Measurements from ENCODE around the gene MYO9B. TPM values are rescaled to one million over a fixed set of nuclear protein-coding genes. Genes with fewer than 3 reads are reported as not detected.
A peak's percentile ranks its signal among the peaks of the same experiment; 100 is the strongest.

Gene MYO9B
- polyA plus RNA-seq, 3 donors, result 5.9 to 366 (median 7.5) TPM

GRCh38 chr19:17109300-17109699 lies 33.7 kb downstream of the MYO9B start:
- peaks cover 10% of the 10 kb centered on the region for H4K20me1 ChIP-seq (ENCODE audit: insufficient read depth, low read length)
- intact Hi-C loops (cut with micrococcal nuclease), result no loop called here
- Mint-ChIP-seq H3K36me3 (peaks cover 75 to 87% of the 10 kb centered on the region in 2 donors), H3K27me3 (ENCODE audit: low read depth in 3 of 3) (peaks cover 0 to 4% (median 2%) of the 10 kb centered on the region in 3 donors), H3K9me3 (no peaks in the 10 kb centered on the region), H3K4me1 (peaks cover 93% of the 10 kb centered on the region), H3K27ac (peak overlapping the region; percentile 98 to 99 (median 99)), H3K4me3 (peak overlapping the region; percentile 75 to 88)
- no peaks in the 10 kb centered on the region for H3K9me3 ChIP-seq (replicated peaks in 1 of 2; ENCODE audit: control insufficient read depth in 1 of 2, insufficient read depth in 1 of 2, low read length in 2 of 2)
- H3K4me1 ChIP-seq (ENCODE audit: control insufficient read depth in 1 of 2, insufficient read depth in 2 of 2, low read length in 2 of 2), result peaks cover 98 to 99% of the 10 kb centered on the region in 2 donors
- peak overlapping the region; percentile 77 for H3K4me2 ChIP-seq (replicated peaks; ENCODE audit: extremely low read depth, low read length, poor library complexity, severe bottlenecking)
- no peaks in the 10 kb centered on the region for H3K27me3 ChIP-seq (ENCODE audit: control insufficient read depth in 2 of 2, insufficient read depth in 2 of 2, low read length in 2 of 2)
- H3K79me2 ChIP-seq (ENCODE audit: insufficient read depth, low read length), result peaks cover 92% of the 10 kb centered on the region
- H3K4me3 ChIP-seq (replicated peaks in 1 of 3; ENCODE audit: low read depth in 2 of 3, low read length in 3 of 3), result peak overlapping the region; percentile 29 to 71 (median 35)
- H3K27ac ChIP-seq (ENCODE audit: low read depth in 1 of 2, low read length in 2 of 2), result peak overlapping the region; percentile 95
- H3K36me3 ChIP-seq (replicated peaks in 1 of 2; ENCODE audit: control insufficient read depth in 1 of 2, insufficient read depth in 2 of 2, low read length in 2 of 2), result peaks cover 18 to 42% of the 10 kb centered on the region in 2 donors
- peak overlapping the region; percentile 74 for H3K9ac ChIP-seq (ENCODE audit: insufficient read depth, low read length, poor library complexity, severe bottlenecking)
- DNase-seq, result no peak
- TF ChIP-seq CTCF (IDR thresholded peaks at IDR 0.05), result no peak
- 67% methylated on average over 1 of the region's 9 CpGs for WGBS (ENCODE audit: insufficient coverage)
- no peak overlapping the region for H2AFZ ChIP-seq (ENCODE audit: insufficient read depth, low read depth, low read length, poor library complexity, severe bottlenecking)

GRCh38 chr19:17109962-17110598 lies 34.5 kb downstream of the MYO9B start:
- Histone ChIP-seq H3K9ac (ENCODE audit: insufficient read depth, low read length, poor library complexity, severe bottlenecking) (peak overlapping the region; percentile 74), H3K27me3 (ENCODE audit: control insufficient read depth in 2 of 2, insufficient read depth in 2 of 2, low read length in 2 of 2) (no peaks in the 10 kb centered on the region), H3K4me2 (replicated peaks; ENCODE audit: extremely low read depth, low read length, poor library complexity, severe bottlenecking) (peak overlapping the region; percentile 77), H3K4me1 (ENCODE audit: control insufficient read depth in 1 of 2, insufficient read depth in 2 of 2, low read length in 2 of 2) (peaks cover 98% of the 10 kb centered on the region in 2 donors), H3K27ac (ENCODE audit: low read depth in 1 of 2, low read length in 2 of 2) (peak overlapping the region; percentile 95), H3K9me3 (replicated peaks in 1 of 2; ENCODE audit: control insufficient read depth in 1 of 2, insufficient read depth in 1 of 2, low read length in 2 of 2) (no peaks in the 10 kb centered on the region), H4K20me1 (ENCODE audit: insufficient read depth, low read length) (peaks cover 5% of the 10 kb centered on the region), H3K79me2 (ENCODE audit: insufficient read depth, low read length) (peaks cover 92% of the 10 kb centered on the region), H3K4me3 (replicated peaks in 1 of 3; ENCODE audit: low read depth in 2 of 3, low read length in 3 of 3) (peak overlapping the region; percentile 29 to 71 (median 35)), H3K36me3 (replicated peaks in 1 of 2; ENCODE audit: control insufficient read depth in 1 of 2, insufficient read depth in 2 of 2, low read length in 2 of 2) (peaks cover 13 to 42% of the 10 kb centered on the region in 2 donors), H2AFZ (ENCODE audit: insufficient read depth, low read depth, low read length, poor library complexity, severe bottlenecking) (no peak overlapping the region)
- peaks cover 95% of the 10 kb centered on the region for H3K4me1 Mint-ChIP-seq
- peak overlapping the region; percentile 98 to 99 (median 99) for H3K27ac Mint-ChIP-seq
- peak overlapping the region; percentile 75 to 88 for H3K4me3 Mint-ChIP-seq
- intact Hi-C loops (cut with micrococcal nuclease), result loop anchor here (1.0 to 5.0 kb wide), 3 partner anchors 28 to 62 kb away; partner anchors contain the start of genes HAUS8 (in 2 of the 2) and MYO9B (in 2 of the 2)
- TF ChIP-seq CTCF (IDR thresholded peaks at IDR 0.05), result no peak
- DNase-seq, result peak; percentile 94 to 96 (median 96)
- H3K36me3 Mint-ChIP-seq, result peaks cover 74 to 87% of the 10 kb centered on the region in 2 donors
- peaks cover 0 to 4% (median 2%) of the 10 kb centered on the region in 3 donors for H3K27me3 Mint-ChIP-seq (ENCODE audit: low read depth in 3 of 3)
- WGBS (ENCODE audit: insufficient coverage), result 3% methylated on average over 22 of the region's 26 CpGs
- H3K9me3 Mint-ChIP-seq, result no peaks in the 10 kb centered on the region

All from CD14-positive monocyte (primary cell).